ENCODE results near the gene CSRP1. TPM values are rescaled to one million over a fixed set of nuclear protein-coding genes. Genes with fewer than 3 reads are reported as not detected.

The CSRP1 gene
- total RNA-seq, 4 donors from 2014 or later, result 548 to 1,751 (median 1,444) TPM

DNA sequence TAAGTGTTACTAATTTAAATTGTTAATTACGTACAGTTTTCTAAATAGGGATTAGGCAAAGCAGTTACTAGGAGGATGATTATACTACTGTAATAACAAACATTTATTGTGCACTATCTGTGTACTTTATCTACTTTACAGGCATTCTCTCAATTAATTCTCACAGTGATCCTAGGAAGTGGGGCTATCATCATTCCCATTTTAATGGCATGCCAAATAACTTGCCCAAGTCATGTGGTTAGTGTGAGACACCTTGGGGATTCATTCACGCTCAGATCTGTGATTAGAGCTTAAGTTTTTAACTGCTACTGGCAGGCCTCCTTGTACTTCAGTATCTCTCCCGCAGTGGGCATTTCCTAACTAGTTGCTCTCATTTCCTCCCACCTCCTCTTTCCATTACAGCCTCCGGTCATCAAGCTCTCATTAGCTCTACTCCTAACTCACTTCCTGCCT, 49.4 kb downstream of the CSRP1 start:
- H3K4me1 ChIP-seq, result peaks cover 0 to 81% (median 58%) of the 10 kb centered on the region in 4 donors
- WGBS, 2 donors, result 44 to 45% methylated on average over 4 of the region's 4 CpGs
- no peaks in the 10 kb centered on the region for H3K36me3 ChIP-seq

DNA sequence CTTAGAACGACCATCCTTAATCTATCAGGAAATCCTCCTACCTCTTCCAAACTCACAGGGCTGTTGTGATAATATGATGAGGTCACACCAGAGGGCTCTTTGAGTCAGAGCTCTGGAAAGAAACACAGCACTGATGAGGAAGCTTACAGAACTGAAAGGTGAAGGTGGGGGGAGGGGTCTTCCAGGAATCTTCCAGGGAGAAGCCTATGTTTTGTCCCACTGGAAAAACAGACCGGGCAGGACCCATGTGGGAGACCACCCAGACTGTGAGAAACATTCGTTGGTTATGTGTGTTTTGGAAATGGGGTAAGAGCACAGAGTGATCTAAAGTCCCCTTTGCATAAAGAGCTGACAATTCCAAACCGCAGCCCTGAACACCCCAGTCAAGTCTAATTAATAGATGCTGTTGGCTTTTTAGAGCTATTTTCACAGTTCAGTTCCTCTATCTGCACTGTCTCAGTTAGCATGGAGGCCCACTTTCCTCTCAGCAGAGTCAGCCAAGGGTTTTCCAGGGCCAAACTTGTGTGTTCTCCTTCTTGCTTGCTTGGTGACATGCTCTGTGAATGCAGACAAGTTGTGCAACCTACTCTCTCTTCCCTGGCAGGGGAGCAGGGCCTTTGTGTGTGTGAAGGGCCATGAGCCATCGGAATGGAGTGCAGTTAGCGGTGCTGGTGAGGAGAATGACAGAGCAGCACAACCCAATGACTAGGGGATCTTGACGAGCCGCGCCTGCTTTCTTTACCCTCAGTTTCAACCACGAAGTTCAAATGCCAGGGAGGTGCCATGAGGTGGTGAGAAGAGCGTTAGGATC, 50.2 kb downstream of the CSRP1 start:
- Histone ChIP-seq H3K27me3 (no peaks in the 10 kb centered on the region), H3K9me3 (no peaks in the 10 kb centered on the region), H3K36me3 (no peaks in the 10 kb centered on the region), H3K4me3 (no peak overlapping the region), H3K4me1 (peaks cover 0 to 79% (median 51%) of the 10 kb centered on the region in 4 donors), H3K27ac (peak overlapping the region; percentile 69 to 96 (median 86))
- peak in 1 of 2 donors; percentile 85 for DNase-seq (ENCODE audit: low spot score in 2 of 2)
- TF ChIP-seq, protein P1, sequence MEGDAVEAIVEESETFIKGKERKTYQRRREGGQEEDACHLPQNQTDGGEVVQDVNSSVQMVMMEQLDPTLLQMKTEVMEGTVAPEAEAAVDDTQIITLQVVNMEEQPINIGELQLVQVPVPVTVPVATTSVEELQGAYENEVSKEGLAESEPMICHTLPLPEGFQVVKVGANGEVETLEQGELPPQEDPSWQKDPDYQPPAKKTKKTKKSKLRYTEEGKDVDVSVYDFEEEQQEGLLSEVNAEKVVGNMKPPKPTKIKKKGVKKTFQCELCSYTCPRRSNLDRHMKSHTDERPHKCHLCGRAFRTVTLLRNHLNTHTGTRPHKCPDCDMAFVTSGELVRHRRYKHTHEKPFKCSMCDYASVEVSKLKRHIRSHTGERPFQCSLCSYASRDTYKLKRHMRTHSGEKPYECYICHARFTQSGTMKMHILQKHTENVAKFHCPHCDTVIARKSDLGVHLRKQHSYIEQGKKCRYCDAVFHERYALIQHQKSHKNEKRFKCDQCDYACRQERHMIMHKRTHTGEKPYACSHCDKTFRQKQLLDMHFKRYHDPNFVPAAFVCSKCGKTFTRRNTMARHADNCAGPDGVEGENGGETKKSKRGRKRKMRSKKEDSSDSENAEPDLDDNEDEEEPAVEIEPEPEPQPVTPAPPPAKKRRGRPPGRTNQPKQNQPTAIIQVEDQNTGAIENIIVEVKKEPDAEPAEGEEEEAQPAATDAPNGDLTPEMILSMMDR (IDR thresholded peaks at IDR 0.05), result no peak
- TF ChIP-seq POLR2A (IDR thresholded peaks at IDR 0.05) (peak in 1 of 2 donors; percentile 25), EP300 (IDR thresholded peaks at IDR 0.05) (peak in 1 of 2 donors; percentile 95)
- WGBS, 2 donors, result 33 to 43% methylated on average over 11 of the region's 11 CpGs

More for the DNA sequence above, 49.4 kb downstream of the CSRP1 start:
- H3K27ac ChIP-seq, result peak overlapping the region; percentile 69 to 96 (median 86)
- TF ChIP-seq EP300 (IDR thresholded peaks at IDR 0.05) (no peak), POLR2A (IDR thresholded peaks at IDR 0.05) (no peak)
- TF ChIP-seq, protein P1 (IDR thresholded peaks at IDR 0.05), result no peak
- no peaks in the 10 kb centered on the region for H3K27me3 ChIP-seq
- H3K9me3 ChIP-seq, result no peaks in the 10 kb centered on the region
- no peak for DNase-seq (ENCODE audit: low spot score in 2 of 2)
- H3K4me3 ChIP-seq, result no peak overlapping the region

DNA sequence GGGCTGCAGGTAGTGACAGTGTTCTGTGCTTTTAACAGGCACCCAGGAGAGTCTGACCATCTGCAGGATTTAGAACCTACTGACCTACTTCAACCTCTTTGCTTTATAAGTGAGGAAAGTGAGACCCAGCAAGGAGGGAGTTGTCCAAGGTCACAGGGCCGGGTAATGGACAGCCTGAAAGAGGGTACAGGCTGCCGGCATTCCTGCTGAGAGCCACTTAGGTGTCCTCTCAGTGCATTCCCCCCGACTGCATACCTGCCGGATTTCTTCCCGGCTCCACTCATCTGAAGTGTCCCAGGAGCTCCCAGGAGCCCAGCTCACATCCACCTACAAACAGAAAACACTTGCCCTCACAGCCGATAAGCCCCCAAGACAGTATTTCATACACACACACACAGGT, 51.8 kb downstream of the CSRP1 start:
- Histone ChIP-seq H3K36me3 (no peaks in the 10 kb centered on the region), H3K4me3 (no peak overlapping the region), H3K27ac (peak overlapping the region; percentile 69 to 96 (median 86)), H3K4me1 (peaks cover 0 to 79% (median 46%) of the 10 kb centered on the region in 4 donors), H3K27me3 (no peaks in the 10 kb centered on the region), H3K9me3 (no peaks in the 10 kb centered on the region)
- TF ChIP-seq EP300 (IDR thresholded peaks at IDR 0.05), result no peak
- TF ChIP-seq, protein P1 (IDR thresholded peaks at IDR 0.05), result no peak
- no peak for TF ChIP-seq POLR2A (IDR thresholded peaks at IDR 0.05)
- no peak for DNase-seq (ENCODE audit: low spot score in 2 of 2)
- WGBS, 2 donors, result 67 to 84% methylated on average over 6 of the region's 6 CpGs

DNA sequence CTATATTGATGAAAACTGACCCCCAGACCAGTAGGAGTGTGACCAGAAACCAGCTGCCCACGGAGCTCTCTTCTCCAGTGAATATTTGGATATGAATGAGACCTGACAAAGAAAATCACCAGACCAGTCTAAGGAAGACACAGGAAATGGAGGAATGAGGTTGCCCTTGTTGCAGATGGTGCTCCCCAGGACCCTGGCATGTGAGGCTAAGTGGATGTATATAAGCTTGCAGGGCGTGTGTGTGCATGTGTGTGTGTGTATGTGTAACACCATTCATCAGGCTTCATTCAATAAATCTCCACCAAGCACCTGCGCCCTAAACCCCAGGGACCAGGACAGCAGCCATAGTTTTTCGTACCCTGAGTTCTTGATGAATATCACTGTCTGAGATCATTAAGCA, 52.3 kb downstream of the CSRP1 start:
- peaks cover 0 to 79% (median 46%) of the 10 kb centered on the region in 4 donors for H3K4me1 ChIP-seq
- peak overlapping the region in 2 of 4 donors; percentile 95 to 96 for H3K27ac ChIP-seq
- TF ChIP-seq, protein P1 (IDR thresholded peaks at IDR 0.05), result no peak
- no peak for TF ChIP-seq EP300 (IDR thresholded peaks at IDR 0.05)
- no peak for TF ChIP-seq POLR2A (IDR thresholded peaks at IDR 0.05)
- H3K9me3 ChIP-seq, result no peaks in the 10 kb centered on the region
- DNase-seq (ENCODE audit: low spot score in 2 of 2), result no peak
- H3K27me3 ChIP-seq, result no peaks in the 10 kb centered on the region
- no peak overlapping the region for H3K4me3 ChIP-seq
- WGBS, 2 donors, result 72 to 74% methylated on average over 4 of the region's 4 CpGs
- H3K36me3 ChIP-seq, result no peaks in the 10 kb centered on the region

DNA sequence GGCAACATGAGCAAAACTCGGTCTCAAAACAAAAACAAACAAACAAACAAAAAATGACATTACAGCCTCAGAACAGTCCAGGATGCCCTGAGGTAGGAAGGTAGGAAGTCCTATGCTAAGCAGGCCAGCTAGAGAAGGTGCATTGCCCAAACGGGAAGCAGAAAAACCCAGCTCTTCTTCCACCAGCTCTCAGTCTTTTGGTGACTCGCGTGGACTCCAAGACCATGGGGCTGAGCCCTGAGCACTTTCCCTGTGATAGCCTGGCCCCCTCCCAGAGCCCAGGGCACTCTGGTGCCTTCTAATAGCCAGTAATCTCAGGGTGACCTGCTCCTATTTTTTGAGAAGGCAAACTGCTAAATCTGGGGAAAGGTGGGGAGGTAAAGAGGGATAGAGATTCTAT, 54.1 kb downstream of the CSRP1 start:
- H3K27me3 ChIP-seq, result no peaks in the 10 kb centered on the region
- 64 to 79% methylated on average over 4 of the region's 4 CpGs for WGBS, 2 donors
- no peak for TF ChIP-seq EP300 (IDR thresholded peaks at IDR 0.05)
- TF ChIP-seq, protein P1 (IDR thresholded peaks at IDR 0.05), result no peak
- no peak for TF ChIP-seq POLR2A (IDR thresholded peaks at IDR 0.05)
- H3K36me3 ChIP-seq, result no peaks in the 10 kb centered on the region
- H3K27ac ChIP-seq, result peak overlapping the region in 3 of 4 donors; percentile 22 to 96 (median 95)
- H3K4me1 ChIP-seq, result peaks cover 0 to 81% (median 49%) of the 10 kb centered on the region in 4 donors
- no peak overlapping the region for H3K4me3 ChIP-seq
- DNase-seq (ENCODE audit: low spot score in 2 of 2), result no peak
- H3K9me3 ChIP-seq, result no peaks in the 10 kb centered on the region

All from tibial nerve (tissue), 4 donors.